C4-2B (cell line): Measurements from ENCODE around the gene VAV3.

Experiments used
- CTCF ChIP-seq: fragments of 450-650 bp; conservative IDR thresholded peaks from 2 replicates; pipeline ENCODE4 v1.5.1; 2017; ENCODE audit warnings: mild to moderate bottlenecking
- ZFX ChIP-seq: fragments of 450-650 bp; IDR thresholded peaks from 2 replicates; pipeline ENCODE4 v1.6.1; 2017

- TF ChIP-seq CTCF = no peak
- TF ChIP-seq ZFX = no peak
Measured at GRCh38 chr1:107698161-107698560, 266.8 kb downstream of the VAV3 start.
